PC-3 (cell line): Measurements from ENCODE around the gene NKAIN2. TPM values are rescaled to one million over a fixed set of nuclear protein-coding genes. Genes with fewer than 3 reads are reported as not detected.

Source experiments
- ATAC-seq: fragments of 200-7000 bp; cut with Tn5 transposase; 2 replicates; pipeline ENCODE4 v1.9.1; 2020; ENCODE audit warnings: mild to moderate bottlenecking, moderate library complexity
- BruUV-seq: library from RNA; stranded (reverse); fragments of 400-500 nt; replicated peaks from 2 replicates; lab custom pipeline; 2021; lab: Mats Ljungman, UMichigan
- CTCF ChIA-PET: fragments of 300-600 bp; sonication (Branson Sonifier 250); formaldehyde crosslinking; loops from one replicate; lab custom pipeline; 2022; ENCODE audit warnings: antibody characterized with exemption; lab: Charles Lee
- POLR2A ChIA-PET: fragments of 300-600 bp; sonication (Branson Sonifier 250); formaldehyde crosslinking; loops from one replicate; lab custom pipeline; 2022; ENCODE audit warnings: antibody characterized with exemption; ENCODE audit not compliant: unreplicated experiment; lab: Charles Lee
- DNase-seq: peaks from one replicate; pipeline ENCODE4 v3.0.0-alpha.2; 2015
- H2AFZ ChIP-seq: fragments of 300-600 bp; sonication (generic); 2 replicates; pipeline ENCODE4 v1.6.0; 2016; ENCODE audit warnings: antibody characterized with exemption, low read length
- H3F3A ChIP-seq: fragments of 300-600 bp; sonication (generic); one replicate; pipeline ENCODE4 v1.6.0; 2017; ENCODE audit warnings: antibody characterized with exemption, low read length, control low read depth, mild to moderate bottlenecking; ENCODE audit not compliant: unreplicated experiment
- H3K27ac ChIP-seq: fragments of 300-600 bp; sonication (generic); 2 replicates; pipeline ENCODE4 v1.5.1; 2016; ENCODE audit warnings: mild to moderate bottlenecking, low read length
- H3K27me3 ChIP-seq: fragments of 300-600 bp; sonication (generic); 2 replicates; pipeline ENCODE4 v1.6.1; 2016; ENCODE audit warnings: low read length, mixed read lengths
- H3K36me3 ChIP-seq: fragments of 300-600 bp; sonication (generic); 2 replicates; pipeline ENCODE4 v1.6.1; 2016; ENCODE audit warnings: low read depth, mixed run types, low read length, mixed read lengths
- H3K4me1 ChIP-seq: fragments of 300-600 bp; sonication (generic); 2 replicates; pipeline ENCODE4 v1.5.1; 2016; ENCODE audit warnings: low read length; ENCODE audit not compliant: insufficient read depth
- H3K4me2 ChIP-seq: fragments of 300-600 bp; sonication (generic); 2 replicates; pipeline ENCODE4 v1.6.0; 2016; ENCODE audit warnings: low read length
- H3K4me3 ChIP-seq: fragments of 300-600 bp; sonication (generic); 2 replicates; pipeline ENCODE4 v1.5.1; 2016; ENCODE audit warnings: mild to moderate bottlenecking, low read length, mixed read lengths
- H3K79me2 ChIP-seq: fragments of 300-600 bp; sonication (generic); 2 replicates; pipeline ENCODE4 v1.6.1; 2017; ENCODE audit warnings: low read length, mixed read lengths
- H3K9ac ChIP-seq: fragments of 300-600 bp; sonication (generic); 2 replicates; pipeline ENCODE4 v1.6.0; 2016; ENCODE audit warnings: mild to moderate bottlenecking, low read length
- H3K9me2 ChIP-seq: fragments of 300-600 bp; sonication (generic); replicated peaks from 2 replicates; pipeline ENCODE4 v1.6.1; 2016; ENCODE audit warnings: mixed run types, low read length, mixed read lengths
- H3K9me3 ChIP-seq: fragments of 300-600 bp; sonication (generic); 2 replicates; pipeline ENCODE4 v1.6.1; 2016; ENCODE audit warnings: low read length, mixed read lengths
- H4K20me1 ChIP-seq: fragments of 300-600 bp; sonication (generic); 2 replicates; pipeline ENCODE4 v1.6.1; 2016; ENCODE audit warnings: low read length, mixed read lengths
- EZH2 ChIP-seq: fragments of 300-600 bp; sonication (generic); IDR thresholded peaks from one replicate; pipeline ENCODE4 v1.6.1; 2017; ENCODE audit warnings: antibody characterized with exemption, mild to moderate bottlenecking, low read length; ENCODE audit not compliant: unreplicated experiment
- EZH2phosphoT487 ChIP-seq: fragments of 300-600 bp; sonication (generic); IDR thresholded peaks from 2 replicates; pipeline ENCODE4 v1.6.1; 2018; ENCODE audit warnings: mild to moderate bottlenecking, antibody characterized with exemption, low read length, borderline replicate concordance
- intact Hi-C: fragments of 100-400 bp; cut with micrococcal nuclease; formaldehyde crosslinking; loops from 2 replicates; pipeline ENCODE4 v1.9.0; 2023
- total RNA-seq: library from RNA; depleted of rRNA; stranded (reverse); fragments of >200 nt; gene quantifications from 2 replicates; pipeline ENCODE4 v1.2.3, GENCODE V29; 2014
- TF ChIP-seq, protein P1 (sequence below): fragments of 300-600 bp; sonication (generic); conservative IDR thresholded peaks from 2 replicates; pipeline ENCODE4 v1.5.1; 2017; ENCODE audit warnings: antibody characterized with exemption, low read depth, mild to moderate bottlenecking, low read length

The NKAIN2 gene
- total RNA-seq, 1 experiment from 2014 or later, result not detected

DNA sequence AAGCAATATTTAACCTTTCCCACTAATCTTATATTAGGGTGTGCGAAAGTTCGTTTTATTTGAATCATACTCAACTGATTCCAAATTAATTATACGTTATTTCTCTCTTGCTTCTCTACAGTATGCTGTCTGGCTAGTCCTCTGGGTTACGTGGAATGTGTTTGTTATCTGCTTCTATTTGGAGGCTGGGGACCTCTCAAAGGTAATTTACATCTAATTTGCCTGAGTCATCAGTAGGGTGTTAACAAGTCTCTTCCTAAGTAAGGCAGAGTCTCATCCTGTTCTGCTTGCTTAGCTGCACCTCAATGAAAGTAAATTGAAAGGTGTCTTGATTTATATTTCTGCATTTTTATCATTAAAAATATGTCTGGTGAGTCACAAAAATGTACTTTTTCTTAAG is 551.5 kb downstream of the NKAIN2 start:
- no peaks in the 10 kb centered on the region for H3F3A ChIP-seq
- no peaks in the 10 kb centered on the region for H3K27me3 ChIP-seq
- no peaks in the 10 kb centered on the region for H3K9me2 ChIP-seq
- H3K4me1 ChIP-seq, result no peaks in the 10 kb centered on the region
- H3K9me3 ChIP-seq, result no peaks in the 10 kb centered on the region
- ATAC-seq (no peak), DNase-seq (no peak)
- ChIA-PET POLR2A (no interaction called here), CTCF (no interaction called here)
- H3K9ac ChIP-seq, result no peak overlapping the region
- H3K27ac ChIP-seq, result no peak overlapping the region
- H3K79me2 ChIP-seq, result no peaks in the 10 kb centered on the region
- TF ChIP-seq, protein P1, sequence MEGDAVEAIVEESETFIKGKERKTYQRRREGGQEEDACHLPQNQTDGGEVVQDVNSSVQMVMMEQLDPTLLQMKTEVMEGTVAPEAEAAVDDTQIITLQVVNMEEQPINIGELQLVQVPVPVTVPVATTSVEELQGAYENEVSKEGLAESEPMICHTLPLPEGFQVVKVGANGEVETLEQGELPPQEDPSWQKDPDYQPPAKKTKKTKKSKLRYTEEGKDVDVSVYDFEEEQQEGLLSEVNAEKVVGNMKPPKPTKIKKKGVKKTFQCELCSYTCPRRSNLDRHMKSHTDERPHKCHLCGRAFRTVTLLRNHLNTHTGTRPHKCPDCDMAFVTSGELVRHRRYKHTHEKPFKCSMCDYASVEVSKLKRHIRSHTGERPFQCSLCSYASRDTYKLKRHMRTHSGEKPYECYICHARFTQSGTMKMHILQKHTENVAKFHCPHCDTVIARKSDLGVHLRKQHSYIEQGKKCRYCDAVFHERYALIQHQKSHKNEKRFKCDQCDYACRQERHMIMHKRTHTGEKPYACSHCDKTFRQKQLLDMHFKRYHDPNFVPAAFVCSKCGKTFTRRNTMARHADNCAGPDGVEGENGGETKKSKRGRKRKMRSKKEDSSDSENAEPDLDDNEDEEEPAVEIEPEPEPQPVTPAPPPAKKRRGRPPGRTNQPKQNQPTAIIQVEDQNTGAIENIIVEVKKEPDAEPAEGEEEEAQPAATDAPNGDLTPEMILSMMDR, result no peak
- no peak for TF ChIP-seq EZH2
- TF ChIP-seq EZH2phosphoT487, result no peak
- intact Hi-C loops, result no loop called here
- no TSS peak for BruUV-seq
- no peaks in the 10 kb centered on the region for H4K20me1 ChIP-seq
- no peak overlapping the region for H3K4me3 ChIP-seq
- H3K4me2 ChIP-seq, result no peak overlapping the region
- no peak overlapping the region for H2AFZ ChIP-seq
- H3K36me3 ChIP-seq, result no peaks in the 10 kb centered on the region

GRCh38 chr6:124356276-124356810 is 552.7 kb downstream of the NKAIN2 start:
- H3F3A ChIP-seq, result no peaks in the 10 kb centered on the region
- no peaks in the 10 kb centered on the region for H3K4me1 ChIP-seq
- no peak overlapping the region for H3K4me3 ChIP-seq
- TF ChIP-seq EZH2phosphoT487 (no peak), EZH2 (no peak)
- TF ChIP-seq, protein P1, result no peak
- DNase-seq (no peak), ATAC-seq (no peak)
- CTCF ChIA-PET, result no interaction called here
- no peak overlapping the region for H2AFZ ChIP-seq
- H3K9me3 ChIP-seq, result no peaks in the 10 kb centered on the region
- no peaks in the 10 kb centered on the region for H3K27me3 ChIP-seq
- no TSS peak for BruUV-seq
- no peaks in the 10 kb centered on the region for H3K9me2 ChIP-seq
- POLR2A ChIA-PET, result no interaction called here
- intact Hi-C loops, result no loop called here
- H3K4me2 ChIP-seq, result no peak overlapping the region
- no peaks in the 10 kb centered on the region for H4K20me1 ChIP-seq
- no peaks in the 10 kb centered on the region for H3K36me3 ChIP-seq
- no peak overlapping the region for H3K9ac ChIP-seq
- no peak overlapping the region for H3K27ac ChIP-seq
- no peaks in the 10 kb centered on the region for H3K79me2 ChIP-seq

DNA sequence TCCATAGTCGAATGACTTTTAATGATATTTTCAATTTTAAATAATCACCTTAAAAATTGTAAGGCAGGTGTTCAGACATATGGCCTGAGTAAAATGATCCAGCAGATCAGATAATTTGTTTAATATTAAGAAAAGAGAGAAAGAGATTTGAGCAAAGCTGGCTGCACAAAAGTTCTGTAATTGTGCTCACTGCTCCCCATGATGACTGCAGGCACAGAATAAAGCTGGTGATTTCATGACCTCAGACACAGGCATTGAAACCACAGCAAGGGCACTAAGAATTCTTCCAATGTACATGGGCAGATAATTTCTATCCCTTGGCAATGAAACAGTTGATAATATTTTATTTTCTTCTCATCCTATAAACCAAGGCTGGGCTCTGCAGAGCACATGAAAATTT is 553.1 kb downstream of the NKAIN2 start:
- Histone ChIP-seq H3K36me3 (no peaks in the 10 kb centered on the region), H3K27me3 (no peaks in the 10 kb centered on the region), H3K9ac (no peak overlapping the region), H3K27ac (no peak overlapping the region), H3K9me2 (no peaks in the 10 kb centered on the region), H4K20me1 (no peaks in the 10 kb centered on the region), H3K4me1 (no peaks in the 10 kb centered on the region), H3K4me2 (no peak overlapping the region), H3K4me3 (no peak overlapping the region), H3F3A (no peaks in the 10 kb centered on the region), H3K9me3 (no peaks in the 10 kb centered on the region), H2AFZ (no peak overlapping the region), H3K79me2 (no peaks in the 10 kb centered on the region)
- no peak for DNase-seq
- BruUV-seq, result no TSS peak
- ATAC-seq, result no peak
- TF ChIP-seq, protein P1, result no peak
- no peak for TF ChIP-seq EZH2
- TF ChIP-seq EZH2phosphoT487, result no peak
- intact Hi-C loops, result no loop called here
- CTCF ChIA-PET, result no interaction called here
- POLR2A ChIA-PET, result no interaction called here
